Bronchial epithelial cell (primary cell): ENCODE results near the gene PDIA3. TPM values are rescaled to one million over a fixed set of nuclear protein-coding genes. Genes with fewer than 3 reads are reported as not detected.
"Not testable (repeated sequence)": the region's sequence is repeated elsewhere in the genome, so short reads cannot be mapped to it uniquely, and the experiment has no call there.

Source experiments
- DNase-seq: peaks from one replicate; pipeline ENCODE4 v3.0.0-alpha.2; 2010; ENCODE audit warnings: low read depth
- FAIRE-seq: peaks from 2 replicates; lab custom pipeline; 2011; peaks lifted over from hg19 to GRCh38; lab: Jason Lieb, UNC
- H3K27me3 ChIP-seq: 2 replicates; pipeline ENCODE4 v1.5.1; 2011; ENCODE audit warnings: low read length; ENCODE audit not compliant: control insufficient read depth, insufficient read depth
- H3K36me3 ChIP-seq: 2 replicates; pipeline ENCODE4 v1.5.1; 2011; ENCODE audit warnings: low read length; ENCODE audit not compliant: control insufficient read depth, insufficient read depth
- H3K4me3 ChIP-seq: 2 replicates; pipeline ENCODE4 v1.5.1; 2011; ENCODE audit warnings: mild to moderate bottlenecking, low read depth, low read length, control low read depth
- total RNA-seq: library from RNA; depleted of rRNA; stranded (reverse); fragments of >200 nt; gene quantifications from 2 replicates; pipeline ENCODE4 v1.2.1, GENCODE V29; 2014
- TF ChIP-seq, protein P1 (sequence below): IDR thresholded peaks from 2 replicates; pipeline ENCODE4 v1.5.1; 2011; ENCODE audit warnings: mild to moderate bottlenecking, moderate library complexity, low read length, control low read depth, inconsistent platforms; ENCODE audit not compliant: insufficient read depth, severe bottlenecking

PDIA3 gene
- 115 and 130 TPM in 2 replicates for total RNA-seq

DNA sequence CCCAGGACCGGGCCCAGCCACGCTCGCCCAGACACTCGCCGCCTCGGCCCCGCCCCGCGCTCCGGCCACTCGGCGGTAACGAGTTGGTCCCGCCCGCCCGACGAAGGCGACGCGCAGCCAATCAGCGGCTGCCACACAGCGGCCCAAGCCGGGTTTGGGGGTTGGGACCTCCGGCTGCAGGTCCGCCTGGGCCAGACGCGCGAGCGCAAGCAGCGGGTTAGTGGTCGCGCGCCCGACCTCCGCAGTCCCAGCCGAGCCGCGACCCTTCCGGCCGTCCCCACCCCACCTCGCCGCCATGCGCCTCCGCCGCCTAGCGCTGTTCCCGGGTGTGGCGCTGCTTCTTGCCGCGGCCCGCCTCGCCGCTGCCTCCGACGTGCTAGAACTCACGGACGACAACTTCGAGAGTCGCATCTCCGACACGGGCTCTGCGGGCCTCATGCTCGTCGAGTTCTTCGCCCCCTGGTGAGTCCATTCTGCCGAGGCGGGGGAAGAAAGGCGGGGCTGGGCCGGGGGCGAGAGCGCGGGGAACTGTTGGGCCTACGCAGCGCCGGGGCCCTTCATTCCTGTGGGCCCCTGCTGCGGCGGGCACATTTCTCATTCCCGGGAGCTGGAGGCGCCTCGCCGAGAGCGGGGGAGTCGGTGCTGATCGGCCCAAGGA, at the start of gene PDIA3:
TSS of gene PDIA3 (plus strand) at position 194 of the 658 bp plus-strand sequence. CDS start at position 296, 102 bp downstream.
- H3K27me3 ChIP-seq, H3K36me3 ChIP-seq, FAIRE-seq: not testable (repeated sequence)
- peak; percentile 75 for DNase-seq
- peak within 1 kb of the TSS; percentile 57 for H3K4me3 ChIP-seq

- Histone ChIP-seq H3K4me3 (no peak overlapping the region), H3K27me3 (no peaks in the 10 kb centered on the region), H3K36me3 (peaks cover 5% of the 10 kb centered on the region)
- FAIRE-seq (no peak), DNase-seq (no peak)
- TF ChIP-seq, protein P1, sequence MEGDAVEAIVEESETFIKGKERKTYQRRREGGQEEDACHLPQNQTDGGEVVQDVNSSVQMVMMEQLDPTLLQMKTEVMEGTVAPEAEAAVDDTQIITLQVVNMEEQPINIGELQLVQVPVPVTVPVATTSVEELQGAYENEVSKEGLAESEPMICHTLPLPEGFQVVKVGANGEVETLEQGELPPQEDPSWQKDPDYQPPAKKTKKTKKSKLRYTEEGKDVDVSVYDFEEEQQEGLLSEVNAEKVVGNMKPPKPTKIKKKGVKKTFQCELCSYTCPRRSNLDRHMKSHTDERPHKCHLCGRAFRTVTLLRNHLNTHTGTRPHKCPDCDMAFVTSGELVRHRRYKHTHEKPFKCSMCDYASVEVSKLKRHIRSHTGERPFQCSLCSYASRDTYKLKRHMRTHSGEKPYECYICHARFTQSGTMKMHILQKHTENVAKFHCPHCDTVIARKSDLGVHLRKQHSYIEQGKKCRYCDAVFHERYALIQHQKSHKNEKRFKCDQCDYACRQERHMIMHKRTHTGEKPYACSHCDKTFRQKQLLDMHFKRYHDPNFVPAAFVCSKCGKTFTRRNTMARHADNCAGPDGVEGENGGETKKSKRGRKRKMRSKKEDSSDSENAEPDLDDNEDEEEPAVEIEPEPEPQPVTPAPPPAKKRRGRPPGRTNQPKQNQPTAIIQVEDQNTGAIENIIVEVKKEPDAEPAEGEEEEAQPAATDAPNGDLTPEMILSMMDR = no peak
Measured at GRCh38 chr15:43702174-43702573, 44.1 kb upstream of the PDIA3 start.

GRCh38 chr15:43702701-43703424, 43.4 kb upstream of the PDIA3 start:
- peaks cover 3% of the 10 kb centered on the region for H3K36me3 ChIP-seq
- H3K4me3 ChIP-seq = no peak overlapping the region
- FAIRE-seq = no peak
- DNase-seq = no peak
- H3K27me3 ChIP-seq = no peaks in the 10 kb centered on the region
- TF ChIP-seq, protein P1 = no peak

DNA sequence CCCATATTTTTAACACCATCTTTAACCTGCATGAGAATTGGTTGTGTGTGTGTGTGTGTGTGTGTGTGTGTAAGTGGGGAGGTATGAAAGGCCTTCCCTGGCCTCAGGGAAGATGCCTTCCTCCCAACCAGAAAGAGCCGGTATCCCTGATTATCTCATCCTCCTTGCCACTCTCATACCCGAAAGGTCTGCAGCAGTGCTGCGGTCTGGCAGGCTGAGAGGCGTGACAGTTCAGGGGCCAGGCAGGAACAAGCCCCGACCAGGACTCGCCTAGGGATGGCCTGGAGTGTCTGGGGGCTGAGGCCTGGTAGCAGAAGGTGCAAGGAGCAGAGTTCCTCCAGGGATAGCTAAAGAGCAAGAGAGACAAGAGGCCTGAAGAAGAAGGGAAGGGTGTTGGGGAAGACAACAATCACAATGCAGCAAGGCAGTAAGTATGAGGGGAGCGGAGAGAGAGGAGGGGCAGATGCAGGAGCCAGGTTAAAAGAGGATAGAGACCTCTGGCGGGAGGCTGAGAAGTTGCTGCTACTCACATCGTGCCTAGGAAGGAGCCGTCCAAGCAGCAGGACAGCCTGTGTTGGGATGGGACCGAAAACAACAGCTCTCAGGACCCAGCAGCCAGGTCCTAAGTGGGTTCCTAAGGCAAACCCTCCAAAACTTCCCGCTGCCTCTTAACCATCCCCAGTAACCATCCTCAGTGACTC, 35.7 kb upstream of the PDIA3 start:
- H3K27me3 ChIP-seq, DNase-seq, H3K4me3 ChIP-seq, H3K36me3 ChIP-seq: not testable (repeated sequence)
- peak; percentile 86 for FAIRE-seq

DNA sequence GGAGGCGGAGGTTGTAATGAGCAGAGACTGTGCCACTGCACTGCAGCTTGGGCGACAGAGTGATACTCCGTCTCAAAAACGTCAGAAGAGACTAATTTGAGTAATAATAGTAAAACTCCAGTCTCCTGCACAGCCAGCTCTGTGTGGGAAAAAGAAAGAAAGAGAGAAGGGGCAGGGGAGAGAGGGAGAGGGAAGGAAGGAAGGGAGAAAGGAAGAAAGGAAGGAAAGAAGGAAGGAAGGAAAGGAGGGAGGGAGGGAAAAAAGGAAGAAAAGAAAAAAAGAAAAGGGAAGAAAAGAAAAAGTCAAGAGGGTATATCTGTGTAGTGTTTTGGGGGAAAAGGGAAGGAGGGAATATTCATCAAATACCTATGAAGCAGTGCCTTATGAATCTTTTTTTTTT, 23.1 kb upstream of the PDIA3 start:
- no peaks in the 10 kb centered on the region for H3K27me3 ChIP-seq
- DNase-seq = no peak
- H3K36me3 ChIP-seq = no peaks in the 10 kb centered on the region
- TF ChIP-seq, protein P1 = no peak
- no peak for FAIRE-seq
- H3K4me3 ChIP-seq = no peak overlapping the region

DNA sequence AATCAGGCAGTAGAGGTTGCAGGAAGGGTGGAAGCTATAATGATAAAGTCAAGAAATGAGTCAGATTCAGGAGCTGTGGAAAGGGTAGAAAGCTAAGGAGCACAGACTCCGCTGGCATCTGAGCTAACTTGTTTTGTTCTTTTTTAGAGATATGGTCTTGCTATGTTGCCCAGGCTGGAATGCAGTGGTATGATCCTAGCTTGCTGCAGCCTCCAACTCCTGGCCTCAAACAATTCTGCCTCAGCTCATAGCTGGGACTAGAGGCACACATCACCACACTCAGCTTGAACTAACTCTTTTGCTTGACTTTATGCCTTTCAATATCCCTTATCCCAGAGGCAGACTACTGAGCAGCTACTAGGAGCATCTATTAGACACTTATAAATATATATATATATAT, 19.9 kb upstream of the PDIA3 start:
- FAIRE-seq, DNase-seq, H3K36me3 ChIP-seq, H3K27me3 ChIP-seq, H3K4me3 ChIP-seq: not testable (repeated sequence)

- not testable (repeated sequence) for H3K36me3 ChIP-seq, H3K27me3 ChIP-seq, FAIRE-seq, H3K4me3 ChIP-seq, DNase-seq
Measured at GRCh38 chr15:43728053-43728725, 18.0 kb upstream of the PDIA3 start.
